WI38 (cell line): ENCODE data around the gene NNMT.
A peak's percentile ranks its signal among the peaks of the same experiment; 100 is the strongest.

Experiments
- H3K4me3 ChIP-seq: 2 replicates; pipeline ENCODE4 v1.5.1; 2011; ENCODE audit warnings: low read depth, mild to moderate bottlenecking, control low read depth, low read length
- TF ChIP-seq, protein P1 (sequence below): IDR thresholded peaks from 2 replicates; pipeline ENCODE4 v1.5.1; 2012; ENCODE audit warnings: low read depth, mild to moderate bottlenecking, control low read depth, low read length

Gene NNMT

GRCh38 chr11:114259124-114259526 is 37.1 kb upstream of the NNMT start:
- no peak overlapping the region for H3K4me3 ChIP-seq
- TF ChIP-seq, protein P1, sequence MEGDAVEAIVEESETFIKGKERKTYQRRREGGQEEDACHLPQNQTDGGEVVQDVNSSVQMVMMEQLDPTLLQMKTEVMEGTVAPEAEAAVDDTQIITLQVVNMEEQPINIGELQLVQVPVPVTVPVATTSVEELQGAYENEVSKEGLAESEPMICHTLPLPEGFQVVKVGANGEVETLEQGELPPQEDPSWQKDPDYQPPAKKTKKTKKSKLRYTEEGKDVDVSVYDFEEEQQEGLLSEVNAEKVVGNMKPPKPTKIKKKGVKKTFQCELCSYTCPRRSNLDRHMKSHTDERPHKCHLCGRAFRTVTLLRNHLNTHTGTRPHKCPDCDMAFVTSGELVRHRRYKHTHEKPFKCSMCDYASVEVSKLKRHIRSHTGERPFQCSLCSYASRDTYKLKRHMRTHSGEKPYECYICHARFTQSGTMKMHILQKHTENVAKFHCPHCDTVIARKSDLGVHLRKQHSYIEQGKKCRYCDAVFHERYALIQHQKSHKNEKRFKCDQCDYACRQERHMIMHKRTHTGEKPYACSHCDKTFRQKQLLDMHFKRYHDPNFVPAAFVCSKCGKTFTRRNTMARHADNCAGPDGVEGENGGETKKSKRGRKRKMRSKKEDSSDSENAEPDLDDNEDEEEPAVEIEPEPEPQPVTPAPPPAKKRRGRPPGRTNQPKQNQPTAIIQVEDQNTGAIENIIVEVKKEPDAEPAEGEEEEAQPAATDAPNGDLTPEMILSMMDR, result no peak

DNA sequence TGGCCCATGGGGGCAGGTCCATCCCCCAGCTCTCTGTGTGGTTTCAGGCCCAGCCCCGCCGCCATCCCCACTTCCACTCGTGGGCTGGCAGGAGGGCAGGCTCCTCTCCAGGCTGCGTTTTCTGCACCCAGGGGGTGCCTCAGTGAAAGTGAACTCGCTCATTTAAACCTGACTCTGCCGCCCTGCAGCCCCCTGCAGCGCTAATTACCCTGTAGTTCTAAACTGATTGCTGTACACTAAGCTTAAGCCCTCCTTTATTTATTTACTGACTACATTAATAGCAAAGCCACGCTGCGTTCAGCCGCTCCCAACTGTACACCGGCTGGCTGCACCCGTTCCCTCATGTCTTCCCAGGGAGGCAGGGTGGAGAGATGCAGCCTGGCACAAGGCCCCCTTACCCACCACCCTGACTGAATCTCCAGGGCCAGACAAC is 36.6 kb upstream of the NNMT start:
- TF ChIP-seq, protein P1, result no peak
- no peak overlapping the region for H3K4me3 ChIP-seq

- TF ChIP-seq, protein P1, result no peak
- no peak overlapping the region for H3K4me3 ChIP-seq
Measured at GRCh38 chr11:114260077-114260476, 36.1 kb upstream of the NNMT start.

- no peak overlapping the region for H3K4me3 ChIP-seq
- TF ChIP-seq, protein P1, result no peak
Measured at GRCh38 chr11:114260483-114260882, 35.7 kb upstream of the NNMT start.

- TF ChIP-seq, protein P1, result no peak
- no peak overlapping the region for H3K4me3 ChIP-seq
Measured at GRCh38 chr11:114261791-114262190, 34.4 kb upstream of the NNMT start.

- TF ChIP-seq, protein P1, result peak; percentile 56
- no peak overlapping the region for H3K4me3 ChIP-seq
Measured at GRCh38 chr11:114262681-114263512, 33.3 kb upstream of the NNMT start.

DNA sequence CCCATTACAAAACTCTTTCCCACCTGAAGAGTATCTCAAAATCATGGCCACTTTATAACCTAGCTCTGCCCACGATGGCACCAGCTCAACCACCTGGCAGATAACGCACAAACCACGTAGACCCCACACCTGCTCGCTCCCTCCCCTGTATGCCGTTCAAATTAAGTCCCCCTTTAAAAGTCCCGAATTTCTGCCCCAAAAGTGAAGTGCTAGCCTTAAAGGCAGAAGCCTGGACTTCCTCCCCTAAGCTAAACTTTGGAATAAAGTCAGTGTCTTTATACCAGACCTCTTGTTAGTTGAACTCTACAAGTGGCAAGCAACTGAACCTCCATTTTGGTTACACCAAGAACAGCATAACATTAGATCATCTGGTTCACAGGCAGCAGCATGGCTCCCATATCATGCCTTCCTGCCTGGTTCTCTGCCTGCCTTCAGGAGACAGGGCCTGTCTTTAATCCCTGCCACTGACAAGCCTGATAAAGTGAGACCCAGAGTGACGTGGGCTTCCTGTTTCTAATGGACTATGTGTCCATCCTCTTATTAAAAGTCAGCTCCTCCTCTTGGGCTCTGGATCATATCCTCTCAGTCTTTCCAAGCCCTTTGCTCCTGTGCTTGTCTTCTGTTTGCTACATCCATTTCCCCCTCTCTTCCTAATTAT is 32.6 kb upstream of the NNMT start:
- TF ChIP-seq, protein P1, result no peak
- no peak overlapping the region for H3K4me3 ChIP-seq
